ENCODE results near the gene RCVRN. TPM values are rescaled to one million over a fixed set of nuclear protein-coding genes. Genes with fewer than 3 reads are reported as not detected.

Gene RCVRN
- total RNA-seq, 1 experiment from 2014 or later, result not detected

DNA sequence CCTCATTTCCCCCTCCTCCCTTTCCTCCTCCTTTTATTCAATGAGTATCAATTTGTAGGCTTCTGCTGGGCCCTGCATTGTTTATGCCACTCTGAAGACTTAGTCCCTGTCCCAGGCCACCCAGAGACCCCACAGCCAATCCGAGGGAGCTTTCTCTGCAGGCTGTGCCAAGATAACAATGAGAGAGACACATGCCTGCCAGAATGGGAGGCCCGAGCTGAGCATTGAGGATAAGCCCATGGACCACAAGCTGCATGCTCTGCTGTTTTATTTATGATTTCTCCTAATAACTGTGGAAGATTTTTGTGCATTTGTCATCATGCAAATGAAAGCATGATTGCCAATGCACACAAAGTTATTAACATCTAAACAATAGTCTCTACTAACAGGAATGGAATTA, 3.0 kb downstream of the RCVRN start:
- WGBS (ENCODE audit: extremely low coverage, insufficient read length, low lambda C conversion rate), result no CpG with 5 or more reads among the region's 2 CpGs
- H3K23ac ChIP-seq (ENCODE audit: insufficient read length, low read depth, low read length), result no peak overlapping the region
- H3K36me3 Mint-ChIP-seq (ENCODE audit: insufficient read depth in 1 of 3, low read depth in 3 of 3), result no peaks in the 10 kb centered on the region
- no peak overlapping the region for H3K27ac ChIP-seq (ENCODE audit: insufficient read length, low read depth, low read length)
- no peak overlapping the region for H2BK20ac ChIP-seq (ENCODE audit: low read depth, low read length, poor library complexity, severe bottlenecking)
- H3K27ac Mint-ChIP-seq, result no peak overlapping the region; a peak in 1 of 7 replicates
- no peak overlapping the region for H2BK5ac ChIP-seq (ENCODE audit: insufficient read length, low read length)
- H4K20me1 ChIP-seq (ENCODE audit: control insufficient read depth, insufficient read depth, insufficient read length), result no peaks in the 10 kb centered on the region
- H3K18ac ChIP-seq (ENCODE audit: insufficient read length, low read depth, low read length), result no peak overlapping the region
- no peak overlapping the region for H3T11ph ChIP-seq (ENCODE audit: low read length)
- H3K9me3 ChIP-seq (ENCODE audit: control insufficient read depth, low read depth, low read length), result no peaks in the 10 kb centered on the region
- no peaks in the 10 kb centered on the region; the same call in 1 of the 2 replicates for H3K27me3 Mint-ChIP-seq (ENCODE audit: low read depth)
- H4K8ac ChIP-seq (replicated peaks; ENCODE audit: insufficient read length, low read depth, low read length), result no peak overlapping the region
- no peak overlapping the region for H4K5ac ChIP-seq (ENCODE audit: insufficient read length, low read depth, low read length)
- TF ChIP-seq, protein P1, sequence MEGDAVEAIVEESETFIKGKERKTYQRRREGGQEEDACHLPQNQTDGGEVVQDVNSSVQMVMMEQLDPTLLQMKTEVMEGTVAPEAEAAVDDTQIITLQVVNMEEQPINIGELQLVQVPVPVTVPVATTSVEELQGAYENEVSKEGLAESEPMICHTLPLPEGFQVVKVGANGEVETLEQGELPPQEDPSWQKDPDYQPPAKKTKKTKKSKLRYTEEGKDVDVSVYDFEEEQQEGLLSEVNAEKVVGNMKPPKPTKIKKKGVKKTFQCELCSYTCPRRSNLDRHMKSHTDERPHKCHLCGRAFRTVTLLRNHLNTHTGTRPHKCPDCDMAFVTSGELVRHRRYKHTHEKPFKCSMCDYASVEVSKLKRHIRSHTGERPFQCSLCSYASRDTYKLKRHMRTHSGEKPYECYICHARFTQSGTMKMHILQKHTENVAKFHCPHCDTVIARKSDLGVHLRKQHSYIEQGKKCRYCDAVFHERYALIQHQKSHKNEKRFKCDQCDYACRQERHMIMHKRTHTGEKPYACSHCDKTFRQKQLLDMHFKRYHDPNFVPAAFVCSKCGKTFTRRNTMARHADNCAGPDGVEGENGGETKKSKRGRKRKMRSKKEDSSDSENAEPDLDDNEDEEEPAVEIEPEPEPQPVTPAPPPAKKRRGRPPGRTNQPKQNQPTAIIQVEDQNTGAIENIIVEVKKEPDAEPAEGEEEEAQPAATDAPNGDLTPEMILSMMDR (conservative IDR thresholded peaks at IDR 0.05), result no peak
- H3K4me3 Mint-ChIP-seq, result no peak overlapping the region
- H2AFZ ChIP-seq (ENCODE audit: low read length), result no peak overlapping the region
- H3K14ac ChIP-seq (ENCODE audit: insufficient read depth, low read length), result no peak overlapping the region
- no peaks in the 10 kb centered on the region; the same call in 1 of the 2 replicates for H3K27me3 ChIP-seq (ENCODE audit: insufficient read depth, low read length)
- H3K79me2 ChIP-seq (ENCODE audit: insufficient read depth, low read length), result no peaks in the 10 kb centered on the region
- H2BK15ac ChIP-seq (ENCODE audit: low read depth, low read length), result no peak overlapping the region
- no peak for DNase-seq
- peaks cover 5 to 34% of the 10 kb centered on the region in 2 experiments; a peak in 3 of 4 replicates for H3K4me1 Mint-ChIP-seq
- no peak overlapping the region for H3K4me2 ChIP-seq (ENCODE audit: insufficient read depth, insufficient read length, low read length)
- H4K91ac ChIP-seq (ENCODE audit: insufficient read length, low read depth, low read length), result no peak overlapping the region
- H3K23me2 ChIP-seq (ENCODE audit: insufficient read length, low read depth, low read length, poor library complexity, severe bottlenecking), result no peaks in the 10 kb centered on the region
- no peak overlapping the region for H2AK5ac ChIP-seq (ENCODE audit: insufficient read length, low read length)
- H2BK120ac ChIP-seq (ENCODE audit: low read depth, low read length, poor library complexity, severe bottlenecking), result no peak overlapping the region
- no peaks in the 10 kb centered on the region for H3K4me1 ChIP-seq (ENCODE audit: insufficient read depth, low read length)
- H2BK12ac ChIP-seq (ENCODE audit: insufficient read length, low read depth, low read length), result no peak overlapping the region
- H3K79me1 ChIP-seq (ENCODE audit: insufficient read depth, low read depth, low read length, poor library complexity, severe bottlenecking), result no peaks in the 10 kb centered on the region
- H3K56ac ChIP-seq (ENCODE audit: insufficient read length, low read depth, low read length), result no peak overlapping the region
- no peaks in the 10 kb centered on the region for H3K9me3 Mint-ChIP-seq
- no peak overlapping the region for H3K4ac ChIP-seq (ENCODE audit: low read depth, low read length)
- H3K9ac ChIP-seq (ENCODE audit: extremely low read depth, insufficient read length, low read length), result no peak overlapping the region

Measured in H9 (cell line).